NCI-H1417 treated with DMSO at 0.1 percent for 48 hours (cell line): ENCODE data around the gene SYAP1.
"Not testable (repeated sequence)": the region's sequence is repeated elsewhere in the genome, so short reads cannot be mapped to it uniquely, and the experiment has no call there.

ENCODE experiments used
- DNase-seq: peaks from one replicate; lab custom pipeline; 2025; lab: John Stamatoyannopoulos, UW

Gene SYAP1

GRCh38 chrX:16719334-16720084 lies at the start of gene SYAP1:
Gene SYAP1, plus strand, starts transcription at chrX:16719612. Its CDS starts 113 bp downstream, at chrX:16719725.
- peak; percentile 93 for DNase-seq

GRCh38 chrX:16671005-16671404 lies 48.4 kb upstream of the SYAP1 start:
- DNase-seq: peak; percentile 20

- no peak for DNase-seq
Measured at GRCh38 chrX:16678689-16679088, 40.7 kb upstream of the SYAP1 start.

GRCh38 chrX:16683007-16683664 lies 36.3 kb upstream of the SYAP1 start:
- no peak for DNase-seq

- DNase-seq: no peak
Measured at GRCh38 chrX:16687514-16687913, 31.9 kb upstream of the SYAP1 start.

GRCh38 chrX:16695079-16695676 lies 24.2 kb upstream of the SYAP1 start:
- DNase-seq: no peak

GRCh38 chrX:16696956-16697355 lies 22.5 kb upstream of the SYAP1 start:
- DNase-seq: no peak

GRCh38 chrX:16699389-16699788 lies 20.0 kb upstream of the SYAP1 start:
- DNase-seq: no peak

- no peak for DNase-seq
Measured at GRCh38 chrX:16700734-16701133, 18.7 kb upstream of the SYAP1 start.

GRCh38 chrX:16702700-16703599 lies 16.5 kb upstream of the SYAP1 start:
- DNase-seq: no peak

- no peak for DNase-seq
Measured at GRCh38 chrX:16705370-16705769, 14.0 kb upstream of the SYAP1 start.

- no peak for DNase-seq
Measured at GRCh38 chrX:16708016-16708415, 11.4 kb upstream of the SYAP1 start.

GRCh38 chrX:16711219-16711811 lies 8.1 kb upstream of the SYAP1 start:
- no peak for DNase-seq

GRCh38 chrX:16711893-16712547 lies 7.4 kb upstream of the SYAP1 start:
- DNase-seq: no peak

- no peak for DNase-seq
Measured at GRCh38 chrX:16712548-16713155, 6.8 kb upstream of the SYAP1 start, which contains the start of gene CTPS2. Gene CTPS2, minus strand, starts transcription at chrX:16712669. Its CDS starts 9,767 bp downstream, at chrX:16702902.

- no peak for DNase-seq
Measured at GRCh38 chrX:16714504-16714903, 4.9 kb upstream of the SYAP1 start.

- not testable (repeated sequence) for DNase-seq
Measured at GRCh38 chrX:16715638-16716037, 3.8 kb upstream of the SYAP1 start.

- not testable (repeated sequence) for DNase-seq
Measured at GRCh38 chrX:16716451-16716850, 3.0 kb upstream of the SYAP1 start.

- DNase-seq: no peak
Measured at GRCh38 chrX:16718824-16719333, 533 bp upstream of the SYAP1 start.

GRCh38 chrX:16722481-16722880 lies 3.1 kb downstream of the SYAP1 start:
- DNase-seq: no peak
